AG04449 (cell line): ENCODE measurements around the gene ZSCAN29.
"Not testable (repeated sequence)": the region's sequence is repeated elsewhere in the genome, so short reads cannot be mapped to it uniquely, and the experiment has no call there.

Source experiments
- CTCF ChIA-PET: fragments of 350-600 bp; formaldehyde crosslinking; extraction: SDS; loops from one replicate; lab custom pipeline; 2021; ENCODE audit warnings: antibody characterized with exemption; lab: Yijun Ruan, JAX
- POLR2A ChIA-PET: fragments of 400-600, 350-600 bp; formaldehyde crosslinking; extraction: SDS; loops from one replicate; lab custom pipeline; 2020; ENCODE audit warnings: antibody characterized with exemption, inconsistent platforms; lab: Yijun Ruan, JAX
- DNase-seq: peaks from one replicate; pipeline ENCODE4 v3.0.0-alpha.2; 2010; ENCODE audit warnings: low read depth, low spot score
- H3K4me3 ChIP-seq: 2 replicates; pipeline ENCODE4 v1.5.1; 2011; ENCODE audit warnings: low read depth, mild to moderate bottlenecking, control low read depth, low read length
- TF ChIP-seq, protein P1 (sequence below): IDR thresholded peaks from one replicate; pipeline ENCODE4 v1.5.1; 2011; ENCODE audit warnings: mild to moderate bottlenecking, moderate library complexity, low read length, control low read depth, inconsistent platforms; ENCODE audit not compliant: insufficient read depth; ENCODE audit errors: missing control alignments

ZSCAN29 gene

DNA sequence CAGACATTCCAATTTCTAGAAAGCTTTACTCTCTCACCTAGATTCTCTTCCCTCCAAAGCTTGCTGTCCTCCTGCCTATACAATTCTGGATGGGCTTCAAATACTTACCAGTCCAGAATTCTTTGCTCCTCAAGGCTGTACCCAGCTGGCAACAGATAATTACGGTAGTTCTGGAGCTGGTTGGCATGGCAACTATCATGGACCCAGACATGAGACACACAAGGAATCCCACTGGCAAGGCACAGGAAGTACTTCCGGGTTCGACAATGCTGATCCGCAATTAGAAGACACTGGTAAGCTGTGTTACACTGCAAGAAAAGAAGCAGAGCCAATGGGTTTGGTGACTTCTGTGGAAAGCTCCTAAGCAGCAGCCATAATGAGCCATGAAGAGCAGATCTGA, 37.9 kb upstream of the ZSCAN29 start:
- CTCF ChIA-PET: interaction anchor here (1.3 kb wide), 1 partner anchor 32 kb away, joined by 4 read pairs; no protein-coding TSS in a partner anchor
- TF ChIP-seq, protein P1, sequence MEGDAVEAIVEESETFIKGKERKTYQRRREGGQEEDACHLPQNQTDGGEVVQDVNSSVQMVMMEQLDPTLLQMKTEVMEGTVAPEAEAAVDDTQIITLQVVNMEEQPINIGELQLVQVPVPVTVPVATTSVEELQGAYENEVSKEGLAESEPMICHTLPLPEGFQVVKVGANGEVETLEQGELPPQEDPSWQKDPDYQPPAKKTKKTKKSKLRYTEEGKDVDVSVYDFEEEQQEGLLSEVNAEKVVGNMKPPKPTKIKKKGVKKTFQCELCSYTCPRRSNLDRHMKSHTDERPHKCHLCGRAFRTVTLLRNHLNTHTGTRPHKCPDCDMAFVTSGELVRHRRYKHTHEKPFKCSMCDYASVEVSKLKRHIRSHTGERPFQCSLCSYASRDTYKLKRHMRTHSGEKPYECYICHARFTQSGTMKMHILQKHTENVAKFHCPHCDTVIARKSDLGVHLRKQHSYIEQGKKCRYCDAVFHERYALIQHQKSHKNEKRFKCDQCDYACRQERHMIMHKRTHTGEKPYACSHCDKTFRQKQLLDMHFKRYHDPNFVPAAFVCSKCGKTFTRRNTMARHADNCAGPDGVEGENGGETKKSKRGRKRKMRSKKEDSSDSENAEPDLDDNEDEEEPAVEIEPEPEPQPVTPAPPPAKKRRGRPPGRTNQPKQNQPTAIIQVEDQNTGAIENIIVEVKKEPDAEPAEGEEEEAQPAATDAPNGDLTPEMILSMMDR: no peak
- DNase-seq: no peak
- no peak overlapping the region for H3K4me3 ChIP-seq
- POLR2A ChIA-PET: interaction anchor here (0.6 kb wide), 1 partner anchor 35 kb away, joined by 3 read pairs; no protein-coding TSS in a partner anchor

DNA sequence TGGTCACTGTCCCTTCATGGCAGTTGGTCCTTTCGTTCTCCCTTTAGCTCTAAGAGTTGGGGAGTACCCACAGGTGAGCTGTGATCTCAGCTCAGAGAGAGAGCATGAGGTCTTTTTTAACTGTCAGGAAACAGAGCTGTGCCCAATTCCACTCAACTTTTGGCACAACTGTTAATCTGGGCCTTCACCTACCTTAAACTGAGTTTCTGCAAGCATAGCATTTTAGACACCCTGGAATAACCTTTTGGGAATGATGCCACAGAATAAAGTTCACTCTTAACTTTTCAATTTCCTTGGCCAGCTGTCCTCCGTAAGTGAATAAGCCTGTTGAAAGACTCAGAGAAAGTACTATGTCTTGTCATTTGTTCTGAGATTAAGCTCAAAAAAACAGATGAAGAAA, 36.0 kb upstream of the ZSCAN29 start:
- POLR2A ChIA-PET: no interaction called here
- TF ChIP-seq, protein P1: no peak
- no peak overlapping the region for H3K4me3 ChIP-seq
- no peak for DNase-seq
- CTCF ChIA-PET: interaction anchor here (0.8 to 1.1 kb wide), 5 partner anchors 10 to 42 kb away, joined by 3 to 4 read pairs (median 3); no protein-coding TSS in a partner anchor

DNA sequence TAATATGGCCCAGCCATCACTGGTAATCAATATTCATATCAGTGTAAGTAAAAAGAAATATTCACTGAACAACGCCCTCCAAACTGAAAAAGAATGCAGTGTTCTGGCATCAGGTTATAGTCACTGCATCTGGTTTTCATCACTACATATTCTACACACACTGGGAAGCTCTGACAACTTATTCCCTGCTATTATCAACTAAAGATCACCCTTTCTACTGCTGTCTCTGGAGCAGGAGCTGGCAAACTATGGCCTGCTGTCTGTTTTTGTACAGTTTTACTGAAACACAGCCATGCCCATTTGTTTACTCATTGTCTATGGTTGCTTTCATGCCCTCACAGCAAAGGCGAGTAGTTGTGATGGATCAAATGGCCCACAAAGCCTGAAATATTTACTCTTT, 35.3 kb upstream of the ZSCAN29 start:
- TF ChIP-seq, protein P1: no peak
- H3K4me3 ChIP-seq: no peak overlapping the region
- no peak for DNase-seq
- POLR2A ChIA-PET: no interaction called here
- CTCF ChIA-PET: interaction anchor here (0.8 kb wide), 1 partner anchor 41 kb away, joined by 3 read pairs; no protein-coding TSS in a partner anchor

DNA sequence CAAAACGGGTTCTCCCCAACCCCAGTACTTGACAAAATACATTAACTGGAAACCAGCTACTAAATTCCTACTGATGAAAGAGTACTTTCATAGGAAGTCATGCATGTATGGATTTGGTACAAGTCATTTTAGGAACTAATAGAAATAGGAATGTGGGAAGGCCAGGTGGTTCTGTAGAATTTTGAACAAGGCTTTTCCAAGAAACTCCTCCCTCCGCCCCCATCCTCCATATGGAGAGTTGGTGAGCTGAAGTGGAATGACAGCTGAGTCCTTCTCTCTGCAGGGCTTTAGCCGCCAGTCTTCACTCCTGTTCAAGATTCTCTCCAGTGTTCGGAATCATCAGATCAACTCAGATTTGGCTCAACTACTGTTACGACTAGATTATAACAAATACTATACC, 33.3 kb upstream of the ZSCAN29 start:
- TF ChIP-seq, protein P1: no peak
- DNase-seq: no peak
- CTCF ChIA-PET: interaction anchor here (2.1 kb wide), 1 partner anchor 29 kb away, joined by 6 read pairs; no protein-coding TSS in a partner anchor
- POLR2A ChIA-PET: no interaction called here
- no peak overlapping the region for H3K4me3 ChIP-seq

DNA sequence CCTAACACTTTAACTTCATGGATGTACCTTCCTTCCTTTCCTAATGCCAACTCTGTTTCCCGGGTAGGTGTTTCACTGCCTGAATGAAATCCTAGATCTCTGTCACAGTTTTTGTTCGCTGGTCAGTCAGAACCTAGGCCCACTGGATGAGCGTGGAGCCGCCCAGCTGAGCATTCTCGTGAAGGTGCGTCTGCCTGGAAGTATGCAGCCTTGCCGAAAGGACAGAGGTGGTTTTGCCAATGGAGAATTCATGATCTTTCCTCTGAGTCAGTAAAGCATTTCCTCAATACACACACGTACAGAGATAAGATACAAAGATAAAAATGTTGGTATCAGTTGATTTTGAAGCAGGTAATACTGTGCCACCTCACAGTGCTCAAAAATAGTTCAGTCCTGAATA, 32.8 kb upstream of the ZSCAN29 start:
- CTCF ChIA-PET: interaction anchor here (1.3 to 2.1 kb wide), 2 partner anchors 28 to 32 kb away, joined by 4 to 6 read pairs; no protein-coding TSS in a partner anchor
- POLR2A ChIA-PET: no interaction called here
- no peak overlapping the region for H3K4me3 ChIP-seq
- TF ChIP-seq, protein P1: no peak
- DNase-seq: no peak

DNA sequence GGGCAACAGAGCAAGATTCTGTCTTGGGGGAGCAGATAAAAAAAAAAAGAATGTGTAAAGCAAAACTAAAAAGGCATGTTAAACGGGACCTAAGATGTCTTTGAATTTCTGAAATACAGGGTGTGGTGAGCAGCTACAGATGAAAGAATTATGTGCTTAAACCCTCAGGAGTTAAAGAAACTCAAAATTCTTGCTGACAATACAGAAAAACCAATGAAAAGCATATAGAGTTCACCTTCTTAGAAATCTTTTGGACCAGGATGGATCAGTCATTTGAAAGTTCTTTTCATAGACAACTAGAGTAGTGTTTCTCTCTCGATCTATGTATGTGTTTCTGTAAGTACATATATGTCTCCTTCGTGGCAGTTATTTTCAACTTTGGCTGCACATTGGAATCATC, 31.4 kb upstream of the ZSCAN29 start:
- TF ChIP-seq, protein P1: no peak
- ChIA-PET POLR2A (no interaction called here), CTCF (interaction anchor here (1.3 to 2.1 kb wide), 2 partner anchors 27 to 30 kb away, joined by 4 to 6 read pairs; no protein-coding TSS in a partner anchor)
- H3K4me3 ChIP-seq: no peak overlapping the region
- DNase-seq: no peak

DNA sequence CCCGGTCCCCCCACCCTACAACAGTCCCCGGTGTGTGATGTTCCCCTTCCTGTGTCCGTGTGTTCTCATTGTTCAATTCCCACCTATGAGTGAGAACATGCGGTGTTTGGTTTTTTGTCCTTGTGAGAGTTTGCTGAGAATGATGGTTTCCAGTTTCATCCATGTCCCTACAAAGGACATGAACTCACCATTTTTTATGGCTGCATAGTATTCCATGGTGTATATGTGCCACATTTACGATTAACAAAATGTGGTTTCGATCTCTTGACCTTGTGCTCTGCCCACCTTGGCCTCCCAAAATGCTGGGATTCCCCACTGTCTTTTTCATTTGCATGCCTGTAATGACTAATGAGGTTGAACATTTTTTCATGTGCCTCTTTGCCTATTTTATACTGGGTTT, 22.7 kb upstream of the ZSCAN29 start:
- POLR2A ChIA-PET, DNase-seq: not testable (repeated sequence)

More for the DNA sequence above, 22.7 kb upstream of the ZSCAN29 start:
- H3K4me3 ChIP-seq, CTCF ChIA-PET: not testable (repeated sequence)
